H1 (cell line): ENCODE results near the gene ARHGAP12. TPM values are rescaled to one million over a fixed set of nuclear protein-coding genes. Genes with fewer than 3 reads are reported as not detected.

Experiments
- ATF2 ChIP-seq: IDR thresholded peaks from 2 replicates; pipeline ENCODE4 v1.6.1; 2012; ENCODE audit warnings: low read length, inconsistent platforms
- CTBP2 ChIP-seq: IDR thresholded peaks from 2 replicates; pipeline ENCODE4 v1.7.0; 2011; ENCODE audit warnings: borderline replicate concordance, mild to moderate bottlenecking, moderate library complexity, mixed read lengths, low read length; ENCODE audit not compliant: insufficient read depth, insufficient read length
- EP300 ChIP-seq, 2 experiments: IDR thresholded peaks; 1 replicate in 1 of 2; 2 replicates in 1 of 2; pipeline ENCODE4 v1.6.1; 2011 to 2012; ENCODE audit warnings: low read depth in 2 of 2, low read length in 2 of 2, mild to moderate bottlenecking in 2 of 2, borderline replicate concordance in 1 of 2, inconsistent platforms in 1 of 2, moderate library complexity in 1 of 2
- KDM1A ChIP-seq: fragments of 200-600, 300-600 bp; sonication (generic); IDR thresholded peaks from 2 replicates; pipeline ENCODE4 v1.7.1; 2016; ENCODE audit warnings: mild to moderate bottlenecking, low read length, borderline replicate concordance
- RNF2 ChIP-seq: fragments of 200-900, 300-1000 bp; sonication (generic); IDR thresholded peaks from 2 replicates; pipeline ENCODE4 v1.7.1; 2016; ENCODE audit warnings: borderline replicate concordance, low read depth, mild to moderate bottlenecking, antibody characterized with exemption, low read length; ENCODE audit not compliant: poor library complexity, severe bottlenecking; ENCODE audit errors: missing control alignments
- SP4 ChIP-seq: IDR thresholded peaks from 2 replicates; pipeline ENCODE4 v1.6.1; 2012; ENCODE audit warnings: low read length, inconsistent platforms
- polyA plus RNA-seq, 7 experiments: library from polyadenylated mRNA; depleted of rRNA in 3 of 7; stranded (reverse) in 5 of 7; unstranded in 2 of 7; fragments of >200 nt in 5 of 7; fragments of 200-250 nt in 2 of 7; gene quantifications; 1 replicate in 5 of 7; 2 replicates in 1 of 7; 4 replicates in 1 of 7; pipeline versions ENCODE4 v1.2.1 to v1.2.3, GENCODE V29; 2011 to 2013; ENCODE audit warnings: missing spikeins in 2 of 7, mixed read lengths in 2 of 7
- total RNA-seq: library from RNA; stranded (reverse); fragmentation: NEBNext Ultra II Directional; extraction: Animal tissue kit (Norgen Biotek cat#: 25700); gene quantifications from 2 replicates; pipeline ENCODE4 v1.2.1, GENCODE V29; 2021

ARHGAP12 gene
- total and polyA plus RNA-seq, 2 of the 8 experiments (the other 6 are each of a cell fraction or from before 2014, with no cell fraction given): 10.1 to 39.0 TPM

- TF ChIP-seq SP4: no peak
- TF ChIP-seq RNF2: no peak
- no peak for TF ChIP-seq EP300 (IDR thresholded peaks at IDR 0.05; ENCODE audit: borderline replicate concordance in 1 of 2, low read depth in 2 of 2, low read length in 2 of 2)
- no peak for TF ChIP-seq KDM1A
- TF ChIP-seq CTBP2: no peak
- TF ChIP-seq ATF2: no peak
- TF ChIP-seq, all 59 proteins: peak for 0
These were observed 11.4 kb upstream of the ARHGAP12 start (continued) for GRCh38 chr10:31939797-31940708.
